AG04450 (cell line): ENCODE results near the gene DYNLT2. TPM values are rescaled to one million over a fixed set of nuclear protein-coding genes. Genes with fewer than 3 reads are reported as not detected.

Source experiments
- CTCF ChIA-PET: fragments of 300-600, 350-600 bp; formaldehyde crosslinking; extraction: SDS; loops from one replicate; lab custom pipeline; 2022; ENCODE audit warnings: antibody characterized with exemption, inconsistent platforms; lab: Charles Lee
- POLR2A ChIA-PET: fragments of 350-600 bp; formaldehyde crosslinking; extraction: SDS; loops from one replicate; lab custom pipeline; 2021; ENCODE audit warnings: antibody characterized with exemption, inconsistent platforms; lab: Yijun Ruan, JAX
- DNase-seq: peaks from one replicate; pipeline ENCODE4 v3.0.0-alpha.2; 2011; ENCODE audit warnings: low read depth, low spot score
- H3K27ac ChIP-seq: one replicate; pipeline ENCODE4 v1.5.1; 2012; ENCODE audit warnings: low read depth, low read length, control low read depth
- H3K27me3 ChIP-seq: one replicate; pipeline ENCODE4 v1.6.0; 2012; ENCODE audit warnings: low read length; ENCODE audit not compliant: control insufficient read depth, insufficient read depth
- H3K4me3 ChIP-seq: 2 replicates; pipeline ENCODE4 v1.5.1; 2011; ENCODE audit warnings: mild to moderate bottlenecking, low read depth, low read length, control low read depth
- H3K9me3 ChIP-seq: 2 replicates; pipeline ENCODE4 v1.5.1; 2012; ENCODE audit warnings: low read length; ENCODE audit not compliant: control insufficient read depth, insufficient read depth
- polyA plus RNA-seq: library from polyadenylated mRNA; depleted of rRNA; stranded (reverse); fragments of >200 nt; gene quantifications from 2 replicates; pipeline ENCODE4 v1.2.3, GENCODE V29; 2011
- TF ChIP-seq, protein P1 (sequence below): IDR thresholded peaks from 2 replicates; pipeline ENCODE4 v1.5.1; 2011; ENCODE audit warnings: low read depth, low read length, control low read depth, inconsistent platforms

The DYNLT2 gene
- polyA plus RNA-seq, 1 experiment, result 0.64 TPM

DNA sequence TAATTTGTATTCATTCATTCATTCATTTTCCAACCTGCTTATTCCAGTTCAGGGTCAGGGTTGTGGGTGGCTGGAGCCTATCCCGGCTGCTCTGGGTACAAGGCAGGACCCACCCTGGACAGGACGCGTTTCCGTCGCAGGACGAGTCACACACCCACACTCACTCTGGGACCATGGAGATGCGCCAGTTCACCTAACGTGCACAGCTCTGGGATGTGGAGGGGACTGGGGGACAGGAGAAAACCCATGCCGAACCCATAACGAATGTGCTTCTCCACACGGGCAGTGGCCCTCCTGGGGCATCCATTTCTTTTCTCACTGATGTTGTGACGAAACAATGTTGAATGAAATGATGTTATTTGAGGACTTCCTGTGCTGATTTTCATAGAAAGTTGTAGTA, 26.5 kb upstream of the DYNLT2 start:
- ChIA-PET CTCF (interaction anchor here (1.3 kb wide), 1 partner anchor 13 kb away, joined by 7 read pairs; no protein-coding TSS in a partner anchor), POLR2A (no interaction called here)

DNA sequence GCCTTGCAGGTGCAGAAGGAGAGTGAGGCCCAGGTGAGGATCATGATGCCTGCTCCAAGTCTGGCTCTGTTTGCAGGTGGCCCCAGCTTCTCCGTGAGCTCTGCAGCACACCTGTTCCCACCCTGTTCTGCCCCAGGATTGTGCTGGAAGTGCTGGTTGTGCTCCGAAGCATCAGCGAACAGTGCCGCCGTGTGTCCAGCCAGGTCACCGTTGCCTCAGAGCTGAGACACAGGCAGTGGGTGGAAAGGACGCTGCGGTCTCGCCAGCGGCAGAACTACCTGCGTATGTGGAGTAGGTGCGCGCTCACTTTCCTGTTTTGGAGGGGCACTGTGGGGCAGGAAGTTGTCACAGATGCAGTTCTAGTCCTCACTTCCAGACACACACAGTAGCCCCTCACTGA, 25.0 kb upstream of the DYNLT2 start:
- POLR2A ChIA-PET, result no interaction called here
- Histone ChIP-seq H3K9me3 (0 out of 2 replicates have a peak, but pooled peaks cover 2% of the 10 kb centered on the region), H3K27ac (no peak overlapping the region), H3K27me3 (no peaks in the 10 kb centered on the region), H3K4me3 (no peak overlapping the region)
- no peak for DNase-seq
- TF ChIP-seq, protein P1, sequence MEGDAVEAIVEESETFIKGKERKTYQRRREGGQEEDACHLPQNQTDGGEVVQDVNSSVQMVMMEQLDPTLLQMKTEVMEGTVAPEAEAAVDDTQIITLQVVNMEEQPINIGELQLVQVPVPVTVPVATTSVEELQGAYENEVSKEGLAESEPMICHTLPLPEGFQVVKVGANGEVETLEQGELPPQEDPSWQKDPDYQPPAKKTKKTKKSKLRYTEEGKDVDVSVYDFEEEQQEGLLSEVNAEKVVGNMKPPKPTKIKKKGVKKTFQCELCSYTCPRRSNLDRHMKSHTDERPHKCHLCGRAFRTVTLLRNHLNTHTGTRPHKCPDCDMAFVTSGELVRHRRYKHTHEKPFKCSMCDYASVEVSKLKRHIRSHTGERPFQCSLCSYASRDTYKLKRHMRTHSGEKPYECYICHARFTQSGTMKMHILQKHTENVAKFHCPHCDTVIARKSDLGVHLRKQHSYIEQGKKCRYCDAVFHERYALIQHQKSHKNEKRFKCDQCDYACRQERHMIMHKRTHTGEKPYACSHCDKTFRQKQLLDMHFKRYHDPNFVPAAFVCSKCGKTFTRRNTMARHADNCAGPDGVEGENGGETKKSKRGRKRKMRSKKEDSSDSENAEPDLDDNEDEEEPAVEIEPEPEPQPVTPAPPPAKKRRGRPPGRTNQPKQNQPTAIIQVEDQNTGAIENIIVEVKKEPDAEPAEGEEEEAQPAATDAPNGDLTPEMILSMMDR, result no peak
- CTCF ChIA-PET, result no interaction called here

More for the DNA sequence above, 26.5 kb upstream of the DYNLT2 start:
- Histone ChIP-seq H3K4me3 (no peak overlapping the region), H3K27me3 (no peaks in the 10 kb centered on the region), H3K27ac (no peak overlapping the region), H3K9me3 (0 out of 2 replicates have a peak, but pooled peaks cover 2% of the 10 kb centered on the region)
- TF ChIP-seq, protein P1, result no peak
- DNase-seq, result no peak

DNA sequence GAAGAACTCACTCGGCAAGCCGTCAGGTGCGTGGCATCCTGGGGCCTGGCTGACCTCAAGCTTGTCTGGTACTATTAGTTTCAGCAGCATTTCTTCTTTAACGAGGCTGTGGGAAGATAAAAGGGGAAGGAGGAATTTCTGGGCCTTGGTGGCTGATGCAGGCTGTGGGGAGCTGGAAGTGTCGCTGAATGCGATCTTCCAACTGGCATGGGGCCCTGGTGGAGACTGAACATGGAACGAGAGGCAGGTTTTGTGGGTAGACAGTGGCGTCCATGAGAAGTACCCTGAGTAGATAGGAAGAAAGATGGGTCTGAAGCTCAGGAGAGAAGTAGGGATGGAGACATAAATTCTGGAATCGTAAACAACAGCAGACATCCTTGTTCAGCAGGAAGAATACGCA, 23.9 kb upstream of the DYNLT2 start:
- no peak for DNase-seq
- Histone ChIP-seq H3K9me3 (0 out of 2 replicates have a peak, but pooled peaks cover 2% of the 10 kb centered on the region), H3K4me3 (no peak overlapping the region), H3K27ac (no peak overlapping the region), H3K27me3 (no peaks in the 10 kb centered on the region)
- TF ChIP-seq, protein P1, result no peak
- ChIA-PET CTCF (interaction anchor here (0.7 to 1.8 kb wide), 2 partner anchors 9 to 15 kb away, joined by 3 to 6 read pairs; no protein-coding TSS in a partner anchor), POLR2A (interaction anchor here (1.0 kb wide), 1 partner anchor 74 kb away, joined by 3 read pairs; the partner anchor contains the start of genes C6orf120 and WDR27)

DNA sequence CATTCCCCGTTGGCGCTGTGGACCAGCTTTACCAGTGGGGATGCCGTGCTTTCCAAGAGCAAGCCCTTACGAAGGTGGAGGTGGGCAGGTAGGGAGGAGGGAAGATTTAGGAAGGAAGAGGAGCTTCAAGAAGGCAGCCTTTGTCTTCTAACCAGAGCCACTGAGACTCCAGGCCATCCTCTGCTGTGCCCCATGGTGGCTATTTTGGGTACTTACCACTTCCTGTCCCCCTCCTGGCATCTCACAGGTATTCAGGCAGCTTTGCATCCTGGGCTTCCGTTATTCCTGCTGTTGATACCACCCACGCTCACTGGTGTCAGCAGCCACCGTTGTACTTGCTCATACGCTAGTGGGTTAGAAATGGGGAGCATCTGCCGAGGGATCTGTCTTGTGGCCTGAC, 23.0 kb upstream of the DYNLT2 start:
- ChIA-PET POLR2A (no interaction called here), CTCF (interaction anchor here (1.8 kb wide), 1 partner anchor 16 kb away, joined by 6 read pairs; no protein-coding TSS in a partner anchor)
- H3K9me3 ChIP-seq, result 0 out of 2 replicates have a peak, but pooled peaks cover 2% of the 10 kb centered on the region
- H3K4me3 ChIP-seq, result no peak overlapping the region
- no peaks in the 10 kb centered on the region for H3K27me3 ChIP-seq
- TF ChIP-seq, protein P1, result no peak
- H3K27ac ChIP-seq, result no peak overlapping the region
- no peak for DNase-seq

DNA sequence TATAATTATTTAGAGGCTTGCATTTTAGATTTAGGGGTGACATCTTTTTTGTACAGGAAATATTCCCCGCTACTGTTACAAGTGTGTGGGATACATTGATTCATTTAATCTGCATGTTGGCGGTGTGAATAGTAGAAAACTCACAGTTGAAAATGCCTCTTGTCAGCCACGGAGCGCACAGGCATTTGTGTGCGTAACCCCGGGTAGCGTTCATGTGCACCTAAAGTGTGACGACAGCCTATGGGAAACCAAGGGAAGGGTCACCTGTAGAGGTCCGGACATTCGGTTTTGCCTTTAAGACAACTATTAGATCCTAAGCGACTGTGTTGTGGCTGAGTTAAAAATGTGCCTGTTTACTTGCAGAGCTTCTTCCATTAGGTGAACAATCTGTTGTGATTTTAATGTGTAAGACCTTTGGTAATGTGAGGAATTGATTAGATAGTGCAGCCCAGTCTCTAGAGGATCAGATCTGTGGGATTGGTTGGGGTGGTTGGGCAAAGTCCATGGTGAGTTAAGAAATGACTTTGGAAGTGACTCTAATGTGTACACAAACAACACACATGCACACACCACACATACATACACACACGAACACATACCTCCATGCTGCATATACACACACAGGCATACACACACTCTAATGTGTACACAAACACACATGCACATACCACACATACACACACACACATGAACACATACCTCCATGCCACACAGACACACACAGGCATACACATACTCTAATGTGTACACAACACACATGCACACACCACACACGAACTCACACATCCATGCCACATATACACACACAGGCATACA, 15.8 kb upstream of the DYNLT2 start:
- no peak for DNase-seq
- ChIA-PET POLR2A (interaction anchor here (2.0 kb wide), 1 partner anchor 16 kb away, joined by 5 read pairs; the partner anchor contains the start of genes DYNLT2 and ERMARD), CTCF (interaction anchor here (0.9 to 1.4 kb wide), 3 partner anchors 23 to 69 kb away, joined by 3 to 7 read pairs (median 4); no protein-coding TSS in a partner anchor)
- TF ChIP-seq, protein P1, result no peak
- no peak overlapping the region for H3K4me3 ChIP-seq
- H3K9me3 ChIP-seq, result no peaks in the 10 kb centered on the region
- H3K27me3 ChIP-seq, result no peaks in the 10 kb centered on the region
- no peak overlapping the region for H3K27ac ChIP-seq
